Hepatocyte (in vitro differentiated cells): ENCODE data around the gene PEDS1.
"Not testable (repeated sequence)": the region's sequence is repeated elsewhere in the genome, so short reads cannot be mapped to it uniquely, and the experiment has no call there.

ENCODE experiments used
- EZH2 ChIP-seq: fragments of 200-600 bp; sonication (generic); IDR thresholded peaks from 2 replicates; pipeline ENCODE4 v1.6.1; 2016; ENCODE audit warnings: antibody characterized with exemption, mild to moderate bottlenecking, borderline replicate concordance
- EZH2phosphoT487 ChIP-seq: fragments of 200-600 bp; sonication (generic); IDR thresholded peaks from one replicate; pipeline ENCODE4 v1.6.1; 2018; ENCODE audit warnings: antibody characterized with exemption, mild to moderate bottlenecking, low read depth, moderate library complexity; ENCODE audit not compliant: unreplicated experiment, severe bottlenecking

DNA sequence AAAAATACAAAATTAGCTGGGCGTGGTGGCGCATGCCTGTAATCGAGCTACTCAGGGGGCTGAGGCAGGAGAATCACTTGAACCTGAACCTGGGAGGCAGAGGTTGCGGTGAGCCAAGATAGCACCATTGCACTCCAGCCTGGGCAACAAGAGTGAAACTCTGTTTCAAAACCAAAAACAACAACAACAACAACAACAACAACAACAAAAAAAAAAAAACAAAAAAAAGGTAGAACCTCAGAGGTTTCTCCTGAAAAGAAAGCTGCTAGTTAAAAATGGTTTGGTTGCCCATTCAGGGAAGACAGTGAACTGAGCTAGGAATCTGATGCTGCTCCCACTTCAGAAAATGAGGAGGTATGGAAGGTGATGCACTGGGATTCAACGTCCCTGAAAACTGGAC is 46.9 kb downstream of the PEDS1 start:
- not testable (repeated sequence) for TF ChIP-seq EZH2, EZH2phosphoT487
